ENCODE results near the gene JAKMIP3.
A peak's percentile ranks its signal among the peaks of the same experiment; 100 is the strongest.

JAKMIP3 gene

DNA sequence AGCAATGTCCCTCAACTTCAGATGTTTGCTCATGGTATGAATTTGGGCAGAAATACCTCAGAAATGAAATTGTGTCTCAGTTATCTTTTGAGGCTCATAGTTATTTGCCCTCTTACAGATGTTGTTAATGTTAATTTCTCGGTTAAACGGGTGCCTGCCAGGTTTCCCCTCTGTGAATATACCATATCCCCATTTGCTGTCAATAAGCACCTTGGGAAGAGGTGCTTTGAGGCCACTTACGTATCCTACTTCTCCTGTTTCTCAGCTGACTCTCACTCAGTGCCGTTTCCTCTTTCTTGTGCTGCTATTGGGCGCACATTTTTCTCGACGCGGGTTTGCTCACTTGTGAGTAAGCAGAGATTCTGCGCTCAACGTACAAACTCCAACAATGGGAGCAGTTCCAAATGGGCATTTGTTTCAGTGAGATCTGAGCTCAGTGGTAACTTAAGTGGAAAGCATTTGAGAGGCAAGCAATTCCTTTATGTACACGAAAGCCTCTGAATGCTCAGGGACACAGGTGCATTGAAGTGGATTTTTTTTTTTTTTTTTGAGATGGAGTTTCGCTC lies 34.8 kb upstream of the JAKMIP3 start:
- Histone ChIP-seq H3K36me3 (ENCODE audit: control insufficient read depth, insufficient read depth, low read length, severe bottlenecking) (no peaks in the 10 kb centered on the region), H3K9ac (ENCODE audit: low read length) (no peak overlapping the region), H3K4me1 (ENCODE audit: control insufficient read depth, insufficient read depth, low read length) (no peaks in the 10 kb centered on the region), H3K27me3 (replicated peaks; ENCODE audit: control insufficient read depth, insufficient read depth, low read length) (peaks cover 55% of the 10 kb centered on the region), H3K4me3 (ENCODE audit: low read length) (no peak overlapping the region), H3K9me3 (ENCODE audit: control insufficient read depth, low read length) (peaks cover 3% of the 10 kb centered on the region)
- DNase-seq (ENCODE audit: low read depth): no peak

DNA sequence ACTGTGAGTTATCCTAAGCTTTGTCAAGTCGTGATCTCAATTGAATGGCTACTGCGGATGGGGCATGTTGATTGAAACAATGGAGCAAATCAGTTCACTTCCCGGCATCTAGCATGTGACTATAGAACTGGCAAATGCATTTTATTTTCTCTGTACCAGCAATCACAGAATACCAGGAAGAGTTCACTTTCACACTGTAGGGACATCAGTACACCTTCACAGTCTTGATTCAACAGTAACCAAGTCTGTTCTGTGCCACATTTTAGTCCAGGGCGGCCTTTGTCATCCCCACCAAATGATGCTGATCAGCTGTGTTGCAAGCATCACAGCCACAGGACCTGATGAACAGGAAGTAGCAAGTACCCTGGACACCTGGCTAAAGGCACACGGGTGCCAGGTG lies 32.1 kb upstream of the JAKMIP3 start:
- Histone ChIP-seq H3K36me3 (ENCODE audit: control insufficient read depth, insufficient read depth, low read length, severe bottlenecking) (no peaks in the 10 kb centered on the region), H3K4me3 (ENCODE audit: low read length) (no peak overlapping the region), H3K9me3 (ENCODE audit: control insufficient read depth, low read length) (no peaks in the 10 kb centered on the region), H3K9ac (ENCODE audit: low read length) (no peak overlapping the region), H3K4me1 (ENCODE audit: control insufficient read depth, insufficient read depth, low read length) (no peaks in the 10 kb centered on the region), H3K27me3 (replicated peaks; ENCODE audit: control insufficient read depth, insufficient read depth, low read length) (peaks cover 61% of the 10 kb centered on the region)
- DNase-seq (ENCODE audit: low read depth): no peak

DNA sequence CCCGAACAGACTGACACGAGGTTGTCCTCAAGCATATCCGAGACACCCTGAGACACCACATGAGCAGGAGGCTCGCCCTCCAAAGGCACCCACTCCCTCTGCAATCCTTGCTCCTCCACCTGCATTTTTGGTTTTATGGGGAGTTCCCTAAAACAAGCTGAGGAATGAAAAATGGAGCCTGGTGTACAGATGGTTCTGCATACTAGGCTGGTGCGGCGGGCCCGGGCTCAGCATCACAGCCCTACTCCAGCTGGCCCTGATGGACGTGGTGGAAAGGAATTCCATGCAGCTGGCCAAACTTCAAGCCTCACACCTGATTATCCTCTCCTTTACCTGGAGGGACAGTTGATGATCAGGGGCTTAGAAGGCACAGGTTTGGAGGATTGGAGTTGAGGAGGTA lies 30.3 kb upstream of the JAKMIP3 start:
- no peak overlapping the region for H3K9ac ChIP-seq (ENCODE audit: low read length)
- no peaks in the 10 kb centered on the region for H3K9me3 ChIP-seq (ENCODE audit: control insufficient read depth, low read length)
- peaks cover 71% of the 10 kb centered on the region for H3K27me3 ChIP-seq (replicated peaks; ENCODE audit: control insufficient read depth, insufficient read depth, low read length)
- H3K4me3 ChIP-seq (ENCODE audit: low read length): no peak overlapping the region
- no peaks in the 10 kb centered on the region for H3K4me1 ChIP-seq (ENCODE audit: control insufficient read depth, insufficient read depth, low read length)
- DNase-seq (ENCODE audit: low read depth): no peak
- no peaks in the 10 kb centered on the region for H3K36me3 ChIP-seq (ENCODE audit: control insufficient read depth, insufficient read depth, low read length, severe bottlenecking)

DNA sequence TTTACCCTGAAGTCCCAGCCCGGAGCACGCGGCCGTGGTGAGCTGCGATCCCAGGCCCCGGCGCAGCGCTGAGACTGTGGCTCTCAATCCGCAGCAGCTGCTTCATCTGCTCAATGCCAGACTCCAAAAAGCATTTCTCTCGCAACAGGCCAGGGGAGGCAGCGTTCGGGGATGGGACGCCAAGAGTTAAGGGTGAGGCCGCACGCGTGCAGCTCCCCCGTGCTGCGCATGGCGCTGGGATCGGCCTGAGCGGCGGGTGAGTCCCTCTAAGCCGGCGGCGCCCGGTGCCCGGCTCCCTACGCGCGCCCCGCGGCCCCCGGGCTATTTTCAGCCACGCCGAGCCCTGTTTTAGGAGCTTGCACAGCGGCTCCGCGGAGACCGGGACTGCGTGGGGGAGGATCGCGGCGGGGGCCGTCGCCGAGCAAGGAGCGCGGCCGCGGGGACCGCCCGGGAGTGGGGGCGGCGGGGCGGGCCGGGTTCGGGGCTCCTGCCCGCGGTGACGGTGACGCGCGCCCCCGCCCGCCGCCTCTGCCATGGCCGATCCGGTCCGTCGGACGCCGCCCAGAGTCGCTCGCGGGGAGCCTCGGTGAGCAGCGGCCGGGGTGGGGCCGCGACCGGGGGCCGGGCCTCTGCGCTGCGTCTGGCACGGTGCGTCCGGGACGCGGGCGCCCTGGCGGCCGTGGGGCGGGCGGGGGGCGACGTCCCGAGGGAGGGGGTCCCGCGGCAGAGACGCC lies 29.4 kb upstream of the JAKMIP3 start:
- peak; percentile 52 for DNase-seq (ENCODE audit: low read depth)
- H3K27me3 ChIP-seq (replicated peaks; ENCODE audit: control insufficient read depth, insufficient read depth, low read length): peaks cover 69% of the 10 kb centered on the region
- no peaks in the 10 kb centered on the region for H3K4me1 ChIP-seq (ENCODE audit: control insufficient read depth, insufficient read depth, low read length)
- H3K36me3 ChIP-seq (ENCODE audit: control insufficient read depth, insufficient read depth, low read length, severe bottlenecking): no peaks in the 10 kb centered on the region
- no peaks in the 10 kb centered on the region for H3K9me3 ChIP-seq (ENCODE audit: control insufficient read depth, low read length)
- no peak overlapping the region for H3K9ac ChIP-seq (ENCODE audit: low read length)
- H3K4me3 ChIP-seq (ENCODE audit: low read length): peak overlapping the region; percentile 46

DNA sequence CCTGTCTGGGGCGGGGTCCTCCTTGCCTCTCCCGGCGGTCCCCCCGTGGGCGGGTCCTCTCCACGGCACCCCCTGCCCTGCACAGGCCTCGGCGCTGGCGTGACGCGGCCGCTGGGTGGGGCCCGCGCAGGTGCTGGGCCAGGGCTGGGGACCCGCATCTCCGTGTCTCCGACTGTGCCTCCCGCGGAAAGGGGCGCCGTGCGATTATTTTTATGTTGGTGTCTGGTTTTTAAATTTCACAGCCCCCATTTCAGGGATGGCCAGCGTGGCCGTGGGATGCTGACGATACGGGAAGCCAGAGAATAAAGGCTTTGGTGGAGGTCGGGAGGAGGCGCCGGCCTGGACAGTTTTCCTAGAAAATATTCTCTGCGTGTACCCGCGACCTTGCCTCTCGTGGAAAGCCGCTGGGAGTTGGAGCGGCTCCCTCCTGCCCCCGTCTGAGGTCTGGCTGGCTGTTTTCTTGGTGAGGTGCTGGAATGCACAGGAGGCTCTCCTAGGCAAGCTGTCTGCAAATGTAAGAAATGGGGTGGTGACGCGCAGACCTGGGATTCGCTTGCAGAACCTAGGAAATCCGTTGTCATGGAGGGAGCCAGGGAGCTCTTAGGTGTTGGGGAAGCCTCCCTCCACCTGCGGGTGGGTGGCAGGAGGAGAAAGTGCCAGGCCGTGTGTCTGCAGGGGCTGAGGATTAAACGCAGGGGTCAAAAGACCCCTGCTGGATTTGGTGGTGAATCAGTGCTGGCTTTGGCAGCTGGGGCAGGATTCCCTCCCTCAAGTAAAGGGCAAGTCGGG lies 28.7 kb upstream of the JAKMIP3 start:
- Histone ChIP-seq H3K9me3 (ENCODE audit: control insufficient read depth, low read length) (no peaks in the 10 kb centered on the region), H3K4me1 (ENCODE audit: control insufficient read depth, insufficient read depth, low read length) (no peaks in the 10 kb centered on the region), H3K4me3 (ENCODE audit: low read length) (no peak overlapping the region), H3K9ac (ENCODE audit: low read length) (no peak overlapping the region), H3K27me3 (replicated peaks; ENCODE audit: control insufficient read depth, insufficient read depth, low read length) (peaks cover 67% of the 10 kb centered on the region), H3K36me3 (ENCODE audit: control insufficient read depth, insufficient read depth, low read length, severe bottlenecking) (no peaks in the 10 kb centered on the region)
- no peak for DNase-seq (ENCODE audit: low read depth)

DNA sequence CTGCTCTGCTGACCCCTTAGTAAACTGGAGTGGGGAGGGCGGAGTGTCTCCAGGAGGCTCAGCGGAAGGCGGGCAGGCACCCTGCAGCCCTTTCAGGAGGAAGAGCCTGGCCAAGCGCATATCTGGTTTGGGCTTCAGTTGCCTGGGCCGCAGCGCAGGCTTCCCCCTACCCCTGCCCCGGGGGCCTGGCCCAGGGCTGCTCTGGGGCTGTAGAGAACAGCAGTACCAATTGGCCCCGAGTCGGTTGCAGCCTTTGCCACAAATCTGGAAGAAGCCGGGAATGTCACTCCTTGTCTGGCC lies 28.1 kb upstream of the JAKMIP3 start:
- Histone ChIP-seq H3K9me3 (ENCODE audit: control insufficient read depth, low read length) (no peaks in the 10 kb centered on the region), H3K27me3 (replicated peaks; ENCODE audit: control insufficient read depth, insufficient read depth, low read length) (peaks cover 71% of the 10 kb centered on the region), H3K9ac (ENCODE audit: low read length) (no peak overlapping the region), H3K36me3 (ENCODE audit: control insufficient read depth, insufficient read depth, low read length, severe bottlenecking) (no peaks in the 10 kb centered on the region), H3K4me1 (ENCODE audit: control insufficient read depth, insufficient read depth, low read length) (no peaks in the 10 kb centered on the region), H3K4me3 (ENCODE audit: low read length) (no peak overlapping the region)
- no peak for DNase-seq (ENCODE audit: low read depth)

DNA sequence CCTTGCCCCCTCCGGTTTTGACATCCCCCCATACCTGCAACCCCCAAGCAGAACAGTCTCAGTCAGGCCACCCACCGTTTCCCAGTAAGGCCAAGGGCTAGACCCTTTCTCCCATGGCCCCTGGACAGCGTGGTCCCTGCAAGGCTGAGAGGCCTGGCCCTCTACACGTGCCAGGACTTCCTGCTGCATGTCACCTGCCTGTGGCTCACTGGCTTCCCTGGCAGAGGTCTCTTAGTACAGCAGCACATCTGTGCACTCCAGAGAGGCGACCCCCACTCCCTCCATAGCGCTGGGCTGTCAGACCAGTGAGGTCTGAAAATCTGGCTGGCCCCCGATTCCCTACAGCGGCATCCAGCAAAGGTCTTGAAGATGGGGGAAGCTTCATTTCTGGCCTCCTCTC lies 26.4 kb upstream of the JAKMIP3 start:
- Histone ChIP-seq H3K9ac (ENCODE audit: low read length) (no peak overlapping the region), H3K9me3 (ENCODE audit: control insufficient read depth, low read length) (no peaks in the 10 kb centered on the region), H3K4me3 (ENCODE audit: low read length) (no peak overlapping the region), H3K4me1 (ENCODE audit: control insufficient read depth, insufficient read depth, low read length) (no peaks in the 10 kb centered on the region), H3K36me3 (ENCODE audit: control insufficient read depth, insufficient read depth, low read length, severe bottlenecking) (no peaks in the 10 kb centered on the region), H3K27me3 (replicated peaks; ENCODE audit: control insufficient read depth, insufficient read depth, low read length) (peaks cover 74% of the 10 kb centered on the region)
- DNase-seq (ENCODE audit: low read depth): no peak

DNA sequence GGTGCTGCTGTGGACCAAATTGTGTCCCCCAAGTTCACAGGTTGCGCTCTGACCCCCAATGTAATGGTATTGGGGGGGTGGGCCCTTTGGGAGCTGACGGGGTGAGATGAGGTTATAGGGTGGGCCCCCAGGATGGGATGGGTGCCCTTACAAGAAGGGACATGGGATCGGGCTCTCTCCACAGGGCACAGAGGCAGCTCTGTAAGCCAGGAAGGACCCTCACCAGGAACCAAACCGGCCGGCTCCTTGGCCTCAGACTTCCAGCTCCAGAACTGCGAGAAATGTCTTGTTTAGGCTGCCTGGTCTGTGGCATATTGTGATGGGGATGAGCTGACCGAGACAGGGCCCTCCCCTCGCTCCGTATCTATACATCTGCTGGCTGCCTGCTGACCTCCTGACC lies 25.7 kb upstream of the JAKMIP3 start:
- Histone ChIP-seq H3K36me3 (ENCODE audit: control insufficient read depth, insufficient read depth, low read length, severe bottlenecking) (no peaks in the 10 kb centered on the region), H3K4me3 (ENCODE audit: low read length) (no peak overlapping the region), H3K4me1 (ENCODE audit: control insufficient read depth, insufficient read depth, low read length) (no peaks in the 10 kb centered on the region), H3K9ac (ENCODE audit: low read length) (no peak overlapping the region), H3K27me3 (replicated peaks; ENCODE audit: control insufficient read depth, insufficient read depth, low read length) (peaks cover 71% of the 10 kb centered on the region), H3K9me3 (ENCODE audit: control insufficient read depth, low read length) (no peaks in the 10 kb centered on the region)
- no peak for DNase-seq (ENCODE audit: low read depth)

DNA sequence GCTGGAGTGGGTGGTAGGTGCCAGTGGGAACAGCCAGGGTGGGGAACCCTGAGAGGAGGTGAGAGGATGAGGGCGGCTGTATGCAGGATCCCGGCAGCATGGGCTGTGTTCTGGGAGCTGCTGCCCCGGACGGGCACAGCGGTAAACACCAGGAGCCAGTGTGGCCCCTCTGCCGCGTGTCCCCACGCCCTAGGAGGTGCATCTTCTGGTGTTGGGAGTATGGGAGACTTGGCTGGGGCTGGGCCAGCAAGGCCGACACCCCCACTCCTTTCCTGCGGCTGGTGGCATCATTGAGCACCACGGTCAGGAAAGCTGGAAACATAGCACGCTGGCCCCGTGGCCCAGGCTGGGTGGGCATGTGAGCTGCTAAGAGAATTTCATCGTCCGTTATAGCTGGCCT lies 24.4 kb upstream of the JAKMIP3 start:
- Histone ChIP-seq H3K9ac (ENCODE audit: low read length) (no peak overlapping the region), H3K4me3 (ENCODE audit: low read length) (no peak overlapping the region), H3K9me3 (ENCODE audit: control insufficient read depth, low read length) (no peaks in the 10 kb centered on the region), H3K27me3 (replicated peaks; ENCODE audit: control insufficient read depth, insufficient read depth, low read length) (peaks cover 64% of the 10 kb centered on the region), H3K4me1 (ENCODE audit: control insufficient read depth, insufficient read depth, low read length) (no peaks in the 10 kb centered on the region), H3K36me3 (ENCODE audit: control insufficient read depth, insufficient read depth, low read length, severe bottlenecking) (no peaks in the 10 kb centered on the region)
- no peak for DNase-seq (ENCODE audit: low read depth)

DNA sequence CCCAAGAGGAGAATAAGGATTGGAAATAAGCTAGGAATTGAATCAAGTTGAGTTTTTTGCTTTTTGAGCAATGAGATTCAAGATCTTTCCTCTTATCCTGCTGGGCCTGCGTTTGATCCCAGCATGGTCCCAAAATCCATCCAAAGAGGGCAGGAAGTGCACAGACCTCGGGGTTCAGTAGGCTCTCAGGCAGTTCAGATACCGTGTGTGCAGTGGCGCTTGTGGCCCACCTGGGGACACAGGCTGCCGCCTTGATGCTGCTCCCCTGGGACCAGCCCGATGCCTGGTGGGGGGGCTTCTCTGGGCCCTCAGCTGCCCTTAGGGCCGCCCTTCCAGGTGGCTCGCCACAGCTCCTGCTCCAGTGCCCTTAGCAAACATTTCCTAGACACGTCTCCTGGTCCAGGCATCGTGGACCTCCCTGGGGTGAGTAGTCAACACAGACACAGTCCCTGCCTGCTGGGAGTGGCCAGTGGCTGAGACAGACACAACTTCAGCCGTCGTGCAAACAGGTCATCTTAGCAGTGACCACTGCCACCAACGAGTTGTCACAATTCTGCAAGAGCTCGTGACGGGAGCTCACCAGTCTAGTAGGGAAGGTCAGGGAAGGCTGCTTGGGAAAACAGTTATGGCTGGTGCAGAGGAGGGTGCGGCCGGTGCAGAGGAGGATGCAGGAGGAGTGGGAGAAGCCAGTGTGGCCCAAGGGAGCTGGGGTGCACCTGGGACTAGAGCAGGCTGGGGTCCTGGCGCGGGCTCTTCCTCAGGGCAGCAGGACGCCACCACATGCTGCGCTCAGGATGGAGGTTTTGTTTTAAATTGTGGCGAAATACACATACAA lies 21.7 kb upstream of the JAKMIP3 start:
- no peaks in the 10 kb centered on the region for H3K9me3 ChIP-seq (ENCODE audit: control insufficient read depth, low read length)
- H3K27me3 ChIP-seq (replicated peaks; ENCODE audit: control insufficient read depth, insufficient read depth, low read length): peaks cover 44% of the 10 kb centered on the region
- no peaks in the 10 kb centered on the region for H3K4me1 ChIP-seq (ENCODE audit: control insufficient read depth, insufficient read depth, low read length)
- no peaks in the 10 kb centered on the region for H3K36me3 ChIP-seq (ENCODE audit: control insufficient read depth, insufficient read depth, low read length, severe bottlenecking)
- no peak overlapping the region for H3K4me3 ChIP-seq (ENCODE audit: low read length)
- DNase-seq (ENCODE audit: low read depth): no peak
- no peak overlapping the region for H3K9ac ChIP-seq (ENCODE audit: low read length)

DNA sequence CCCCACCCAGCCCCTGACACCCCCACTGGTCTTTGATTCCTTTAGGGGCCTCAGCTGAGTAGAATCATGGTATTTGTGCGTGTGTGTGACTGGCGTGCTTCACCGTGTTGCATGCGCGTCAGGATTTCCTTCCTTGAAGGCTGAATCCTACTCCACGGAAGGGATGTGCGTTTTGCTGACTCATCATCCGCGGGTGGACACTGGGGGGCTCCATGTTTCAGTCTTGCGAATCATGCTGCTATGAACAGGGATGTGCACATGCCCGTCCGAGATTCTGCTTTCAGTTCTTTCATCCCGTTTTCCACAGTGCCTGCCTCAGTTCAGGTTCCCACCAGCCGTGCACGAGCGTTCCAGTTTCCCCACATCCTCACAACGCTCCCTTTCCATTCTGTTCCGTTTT lies 20.9 kb upstream of the JAKMIP3 start:
- DNase-seq (ENCODE audit: low read depth): no peak
- Histone ChIP-seq H3K9ac (ENCODE audit: low read length) (no peak overlapping the region), H3K27me3 (replicated peaks; ENCODE audit: control insufficient read depth, insufficient read depth, low read length) (peaks cover 41% of the 10 kb centered on the region)

More for the DNA sequence above, 20.9 kb upstream of the JAKMIP3 start:
- H3K4me3 ChIP-seq (ENCODE audit: low read length): no peak overlapping the region
- H3K9me3 ChIP-seq (ENCODE audit: control insufficient read depth, low read length): peaks cover 6% of the 10 kb centered on the region
- H3K4me1 ChIP-seq (ENCODE audit: control insufficient read depth, insufficient read depth, low read length): no peaks in the 10 kb centered on the region
- no peaks in the 10 kb centered on the region for H3K36me3 ChIP-seq (ENCODE audit: control insufficient read depth, insufficient read depth, low read length, severe bottlenecking)
